OCI-LY1 (cell line): Measurements from ENCODE around the gene TNNT1.

Experiments used
- H2AFZ ChIP-seq: fragments of 200-600 bp; sonication (generic), shearing (Covaris generic); 2 replicates; pipeline ENCODE4 v1.6.0; 2014; ENCODE audit warnings: antibody characterized with exemption, mild to moderate bottlenecking, low read length
- H3F3A ChIP-seq: fragments of 200-600 bp; sonication (generic), shearing (Covaris generic); 2 replicates; pipeline ENCODE4 v1.6.0; 2014; ENCODE audit warnings: mild to moderate bottlenecking, antibody characterized with exemption, low read length, moderate library complexity; ENCODE audit not compliant: insufficient read depth
- H3K27ac ChIP-seq: fragments of 200-600 bp; sonication (generic); 2 replicates; pipeline ENCODE4 v1.5.1; 2014; ENCODE audit warnings: low read length, mixed run types, mild to moderate bottlenecking, low read depth; ENCODE audit not compliant: poor library complexity, severe bottlenecking
- H3K27me3 ChIP-seq: fragments of 200-600 bp; sonication (generic); 2 replicates; pipeline ENCODE4 v1.6.0; 2014; ENCODE audit warnings: antibody characterized with exemption, mild to moderate bottlenecking, low read length, moderate library complexity; ENCODE audit not compliant: insufficient read depth
- H3K36me3 ChIP-seq: fragments of 200-600 bp; sonication (generic); 2 replicates; pipeline ENCODE4 v1.6.1; 2014; ENCODE audit warnings: mild to moderate bottlenecking, antibody characterized with exemption, low read length, moderate library complexity, mixed read lengths; ENCODE audit not compliant: insufficient read depth
- H3K4me1 ChIP-seq: fragments of 200-600 bp; sonication (generic); 2 replicates; pipeline ENCODE4 v1.5.1; 2014; ENCODE audit warnings: mild to moderate bottlenecking, low read length, moderate library complexity; ENCODE audit not compliant: insufficient read depth, severe bottlenecking
- H3K4me2 ChIP-seq: fragments of 200-600 bp; sonication (generic), shearing (Covaris generic); 2 replicates; pipeline ENCODE4 v1.6.1; 2014; ENCODE audit warnings: low read length
- H3K4me3 ChIP-seq: fragments of 200-600 bp; sonication (generic); 2 replicates; pipeline ENCODE4 v1.5.1; 2014; ENCODE audit warnings: low read length, low read depth, mild to moderate bottlenecking, mixed read lengths; ENCODE audit not compliant: poor library complexity, severe bottlenecking
- H3K79me2 ChIP-seq: fragments of 200-600 bp; shearing (Covaris generic); 2 replicates; pipeline ENCODE4 v1.6.1; 2016; ENCODE audit warnings: mixed run types, low read length, mixed read lengths; ENCODE audit not compliant: insufficient read depth
- H3K9ac ChIP-seq: fragments of 200-600 bp; sonication (generic), shearing (Covaris generic); 2 replicates; pipeline ENCODE4 v1.6.1; 2014; ENCODE audit warnings: mild to moderate bottlenecking, low read length, mixed read lengths
- H3K9me2 ChIP-seq: fragments of 200-600 bp; sonication (generic), shearing (Covaris generic); 2 replicates; pipeline ENCODE4 v1.6.1; 2014; ENCODE audit warnings: low read depth, mild to moderate bottlenecking, low read length, mixed read lengths
- H3K9me3 ChIP-seq: fragments of 200-600 bp; shearing (Covaris generic); 2 replicates; pipeline ENCODE4 v1.6.1; 2014; ENCODE audit warnings: low read length, mixed read lengths
- H4K20me1 ChIP-seq: fragments of 200-600 bp; sonication (generic), shearing (Covaris generic); 2 replicates; pipeline ENCODE4 v1.6.0; 2016; ENCODE audit warnings: mild to moderate bottlenecking, low read length; ENCODE audit not compliant: insufficient read depth
- CTCF ChIP-seq: fragments of 200-600 bp; sonication (generic), shearing (Covaris generic); IDR thresholded peaks from 2 replicates; pipeline ENCODE4 v1.5.1; 2017; ENCODE audit warnings: mild to moderate bottlenecking, antibody characterized with exemption, low read length, moderate library complexity, mixed read lengths
- EZH2 ChIP-seq: fragments of 200-600 bp; sonication (generic), shearing (Covaris generic); IDR thresholded peaks from 2 replicates; pipeline ENCODE4 v1.8.0; 2017; ENCODE audit warnings: borderline replicate concordance, mixed run types, mild to moderate bottlenecking, antibody characterized with exemption, low read length, moderate library complexity, mixed read lengths

Gene TNNT1

DNA sequence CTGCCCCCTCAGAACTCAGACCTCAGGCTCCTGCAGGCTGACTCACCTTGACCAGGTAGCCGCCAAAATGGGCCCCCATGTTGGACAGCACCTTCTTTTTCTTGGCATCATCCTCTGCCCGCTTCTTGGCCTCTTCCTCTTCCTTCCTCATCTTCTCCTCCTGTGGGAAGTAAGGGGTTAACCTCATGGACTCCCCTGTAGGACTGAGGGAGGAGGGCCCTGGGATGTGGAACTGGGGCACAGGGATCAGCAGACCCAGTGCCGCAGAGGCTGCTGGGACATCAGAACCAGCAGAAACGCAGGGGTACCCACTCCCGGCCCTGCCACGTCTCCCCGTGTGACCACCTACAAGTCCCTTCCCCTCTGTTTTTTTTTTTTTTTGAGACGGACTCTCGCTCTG is 11.1 kb downstream of the TNNT1 start:
- Histone ChIP-seq H3K27me3 (peaks cover 2% of the 10 kb centered on the region), H4K20me1 (no peaks in the 10 kb centered on the region)

GRCh38 chr19:55136399-55137102 is 12.5 kb downstream of the TNNT1 start:
- Histone ChIP-seq H3K79me2 (no peaks in the 10 kb centered on the region), H3F3A (no peaks in the 10 kb centered on the region), H3K4me3 (no peak overlapping the region), H3K27ac (no peak overlapping the region), H4K20me1 (no peaks in the 10 kb centered on the region), H3K9ac (no peak overlapping the region), H3K36me3 (no peaks in the 10 kb centered on the region), H3K4me2 (no peak overlapping the region), H3K27me3 (peaks cover 6% of the 10 kb centered on the region), H2AFZ (no peak overlapping the region), H3K9me3 (no peaks in the 10 kb centered on the region), H3K4me1 (peaks cover 4% of the 10 kb centered on the region), H3K9me2 (no peaks in the 10 kb centered on the region)
- TF ChIP-seq EZH2 (no peak), CTCF (no peak)

More for the DNA sequence above, 11.1 kb downstream of the TNNT1 start:
- Histone ChIP-seq H3K36me3 (no peaks in the 10 kb centered on the region), H3K9me3 (no peaks in the 10 kb centered on the region), H3K27ac (no peak overlapping the region), H3K4me3 (no peak overlapping the region), H3K4me1 (peaks cover 4% of the 10 kb centered on the region), H3K9me2 (no peaks in the 10 kb centered on the region), H3K4me2 (no peak overlapping the region), H3K9ac (no peak overlapping the region), H3K79me2 (no peaks in the 10 kb centered on the region), H2AFZ (no peak overlapping the region), H3F3A (no peaks in the 10 kb centered on the region)
- TF ChIP-seq EZH2 (no peak), CTCF (no peak)

DNA sequence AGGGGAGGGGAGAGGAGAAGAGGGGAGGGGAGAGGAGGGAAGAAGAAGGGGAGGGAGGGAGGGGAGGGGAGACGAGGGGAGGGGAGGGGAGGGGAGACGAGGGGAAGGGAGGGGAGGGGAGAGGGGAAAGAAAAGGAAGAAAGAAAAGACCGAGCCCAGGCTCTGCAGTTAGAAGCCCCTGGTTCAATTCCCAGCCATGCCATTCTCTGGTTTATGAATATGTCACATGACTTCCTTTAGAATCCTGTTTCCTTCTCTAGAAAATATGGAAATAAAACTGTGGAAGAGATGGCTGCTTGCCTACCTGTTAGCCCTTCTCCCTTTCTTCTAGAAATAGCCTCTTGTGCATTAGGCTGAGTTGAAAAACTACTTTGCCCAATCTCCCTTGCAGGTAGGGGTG is 14.3 kb downstream of the TNNT1 start:
- Histone ChIP-seq H3K4me3 (no peak overlapping the region), H2AFZ (no peak overlapping the region), H3K4me2 (no peak overlapping the region), H3K27ac (no peak overlapping the region), H3K79me2 (no peaks in the 10 kb centered on the region), H3K9me2 (no peaks in the 10 kb centered on the region), H3K36me3 (no peaks in the 10 kb centered on the region), H3K27me3 (peaks cover 6% of the 10 kb centered on the region), H4K20me1 (no peaks in the 10 kb centered on the region), H3K9ac (no peak overlapping the region), H3K4me1 (peaks cover 4% of the 10 kb centered on the region), H3F3A (no peaks in the 10 kb centered on the region), H3K9me3 (no peaks in the 10 kb centered on the region)
- TF ChIP-seq EZH2 (no peak), CTCF (no peak)
